Middle frontal gyrus (tissue), 1 donor: ENCODE results near the gene CREBL2.
"Not testable (repeated sequence)": the region's sequence is repeated elsewhere in the genome, so short reads cannot be mapped to it uniquely, and the experiment has no call there.

Source experiments
- DNase-seq: peaks from one replicate; pipeline ENCODE4 v3.0.0-alpha.2; 2015; ENCODE audit warnings: low spot score; ENCODE audit errors: extremely low spot score

Gene CREBL2

GRCh38 chr12:12635651-12636050, 24.0 kb downstream of the CREBL2 start:
- no peak for DNase-seq

DNA sequence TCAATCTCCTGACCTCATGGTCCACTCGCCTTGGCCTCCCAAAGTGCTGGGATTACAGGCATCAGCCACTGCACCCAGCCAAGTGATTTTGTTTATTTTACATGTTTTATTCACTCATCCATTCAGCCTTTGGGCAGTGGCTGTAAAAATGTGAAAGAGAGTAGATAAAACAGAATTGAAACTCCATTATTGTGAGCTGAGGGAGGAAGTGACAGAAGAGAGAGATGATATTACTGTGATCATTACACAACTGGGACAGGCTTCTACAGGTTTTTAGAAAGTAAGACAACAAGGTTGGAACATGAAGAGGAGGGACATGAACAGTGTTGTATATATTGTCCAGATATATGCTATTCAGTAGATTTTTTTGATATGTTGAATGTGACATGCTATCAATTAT, 25.0 kb downstream of the CREBL2 start:
- DNase-seq = no peak

GRCh38 chr12:12639995-12640394, 28.3 kb downstream of the CREBL2 start:
- DNase-seq = not testable (repeated sequence)

DNA sequence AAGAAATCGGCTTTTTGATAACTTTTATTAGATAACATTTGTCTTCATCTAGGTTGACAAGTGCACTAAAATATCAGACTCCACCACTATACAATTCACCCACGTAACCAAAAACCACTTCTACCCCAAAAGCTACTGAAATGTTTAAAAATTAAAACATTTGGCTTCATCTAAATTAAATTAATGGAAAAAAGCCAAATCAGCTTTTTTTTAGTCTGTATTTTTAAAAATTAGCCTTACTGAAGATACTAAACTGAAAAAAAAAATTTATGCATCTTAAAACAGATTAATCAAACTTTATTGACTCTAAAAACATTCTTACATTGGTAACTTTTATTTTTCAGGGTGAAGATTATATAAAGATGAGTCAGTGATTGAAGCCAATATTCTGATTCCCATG, 30.0 kb downstream of the CREBL2 start:
- no peak for DNase-seq

DNA sequence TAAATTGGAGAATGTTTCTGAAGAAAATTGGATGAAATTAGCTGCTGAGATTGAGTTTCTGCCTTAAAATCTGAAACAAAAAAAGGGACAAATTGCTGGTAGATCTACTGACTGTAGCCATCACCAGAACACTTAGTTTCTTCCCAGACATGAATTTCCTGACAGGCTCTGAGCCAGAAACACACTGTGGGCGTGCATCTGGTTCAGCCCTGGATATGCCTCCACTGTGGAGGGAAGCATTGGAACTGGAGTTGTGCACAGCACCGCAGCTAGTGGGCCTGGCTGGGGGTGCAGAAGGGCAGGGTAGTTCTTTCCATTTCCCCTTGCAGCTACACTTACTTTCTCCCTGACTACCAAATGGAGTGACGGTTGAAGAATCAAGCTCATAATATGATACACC, 31.2 kb downstream of the CREBL2 start:
- DNase-seq = peak; percentile 55

DNA sequence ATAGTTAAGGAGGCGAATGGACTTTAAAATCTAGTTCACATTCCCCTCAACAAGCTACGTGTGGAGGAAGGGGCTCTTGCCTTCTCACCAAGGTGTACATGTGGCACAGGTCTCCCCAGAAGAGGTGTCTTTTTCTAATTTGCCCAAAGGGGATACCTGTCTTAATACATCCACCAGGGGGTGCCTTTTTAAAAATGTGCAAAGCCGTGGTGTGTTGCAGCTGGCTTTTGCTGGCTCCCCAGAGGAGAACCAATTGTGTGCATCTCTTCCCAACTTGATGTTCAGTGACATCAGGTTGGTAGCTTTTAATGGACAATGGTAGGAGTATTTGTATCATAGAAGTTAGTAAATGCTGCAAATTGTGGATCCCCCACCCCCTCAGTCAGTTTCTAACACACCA, 33.8 kb downstream of the CREBL2 start:
- no peak for DNase-seq

DNA sequence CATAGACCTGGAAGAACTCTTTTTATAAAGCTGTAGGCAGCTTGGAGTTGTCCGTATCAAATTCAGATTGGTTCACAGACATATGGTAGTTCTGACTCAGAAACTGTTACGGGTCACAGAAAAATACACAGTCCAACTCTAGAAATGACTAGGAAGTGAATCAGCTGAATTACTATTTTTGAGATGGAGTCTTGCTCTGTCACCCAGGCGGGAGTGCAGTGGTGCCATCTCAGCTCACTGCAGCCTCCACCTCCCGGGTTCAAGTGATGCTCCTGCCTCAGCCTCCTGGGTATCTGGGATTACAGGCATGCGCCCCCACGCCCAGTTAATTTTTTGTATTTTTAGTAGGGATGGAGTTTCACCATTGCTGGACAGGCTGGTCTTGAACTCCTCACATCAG, 34.3 kb downstream of the CREBL2 start:
- DNase-seq = not testable (repeated sequence)

DNA sequence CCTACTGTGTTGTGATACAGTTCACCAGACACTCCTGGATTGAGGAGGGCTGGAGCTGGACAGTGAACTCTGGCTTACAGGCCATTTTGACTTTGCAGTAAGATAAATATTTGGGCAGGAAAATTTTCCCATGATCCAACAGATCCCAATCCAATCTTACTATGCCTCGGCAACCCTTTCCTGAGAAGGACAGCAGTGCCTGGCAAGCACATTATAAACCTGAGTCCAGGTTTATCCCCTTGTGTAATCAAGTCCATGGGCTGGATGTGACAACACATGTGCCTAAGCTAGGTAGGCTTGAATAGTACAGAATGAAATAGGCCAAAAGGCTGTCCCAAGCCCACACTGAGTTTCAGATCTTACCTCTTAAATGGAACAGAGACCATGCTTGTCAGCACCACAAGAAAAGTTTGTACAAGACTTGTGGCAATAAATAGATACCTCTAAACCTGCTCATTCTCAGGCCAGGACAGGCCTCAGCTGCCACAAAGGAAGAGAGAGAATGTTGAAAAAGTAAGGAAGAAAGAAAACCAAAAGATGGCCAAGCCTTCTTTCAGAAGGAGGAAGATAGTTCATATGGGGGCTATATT, 34.9 kb downstream of the CREBL2 start:
- DNase-seq = no peak

GRCh38 chr12:12648284-12648683, 36.6 kb downstream of the CREBL2 start:
- no peak for DNase-seq

DNA sequence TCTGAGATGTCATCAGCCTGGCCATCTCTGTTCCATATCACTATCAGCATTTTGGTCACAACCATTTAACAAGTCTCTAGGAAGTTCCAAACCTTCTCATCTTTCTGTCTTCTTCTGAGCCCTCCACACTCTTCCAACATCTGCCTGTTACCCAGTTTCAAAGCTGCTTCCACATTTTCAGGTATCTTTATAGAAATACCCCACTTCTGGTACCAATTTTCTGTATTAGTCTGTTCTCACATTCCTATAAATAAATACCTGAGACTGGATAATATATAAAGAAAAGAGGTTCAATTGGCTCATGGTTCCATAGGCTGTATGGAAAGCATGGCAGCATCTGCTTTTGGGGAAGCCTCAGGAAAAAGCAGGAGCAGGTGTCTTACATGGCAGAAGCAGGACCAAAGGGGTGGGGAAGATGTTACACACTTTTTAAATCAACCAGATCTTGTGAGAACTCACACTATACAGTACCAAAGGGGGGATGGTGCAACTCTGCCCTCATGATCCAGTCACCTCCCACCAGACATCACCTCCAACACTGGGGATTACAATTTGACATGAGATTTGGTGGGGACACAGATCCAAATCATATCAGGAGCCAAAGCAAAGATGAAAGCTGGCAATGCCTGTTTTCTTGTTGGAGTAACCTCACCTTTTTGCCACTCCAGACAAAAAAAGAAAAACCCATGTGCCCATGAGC, 37.4 kb downstream of the CREBL2 start:
- DNase-seq = no peak

DNA sequence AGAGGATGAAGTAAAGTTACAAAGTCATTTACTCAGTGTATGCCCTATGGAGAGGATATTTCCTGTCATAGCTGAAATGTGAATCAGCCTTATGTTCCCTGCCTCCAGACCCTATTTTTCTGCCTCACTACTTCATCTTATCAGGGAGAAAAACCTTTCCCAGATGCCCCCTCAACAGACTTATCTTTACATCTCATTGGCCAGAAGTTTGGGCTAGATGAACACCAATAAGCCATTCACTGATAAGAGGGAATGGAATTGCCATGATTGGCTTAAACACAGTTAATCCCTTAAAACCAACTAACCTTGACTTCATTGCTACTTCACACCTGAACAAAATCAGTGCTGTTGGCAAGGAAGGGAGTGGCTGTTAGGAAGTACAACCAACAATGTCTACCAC, 40.1 kb downstream of the CREBL2 start:
- DNase-seq = no peak

DNA sequence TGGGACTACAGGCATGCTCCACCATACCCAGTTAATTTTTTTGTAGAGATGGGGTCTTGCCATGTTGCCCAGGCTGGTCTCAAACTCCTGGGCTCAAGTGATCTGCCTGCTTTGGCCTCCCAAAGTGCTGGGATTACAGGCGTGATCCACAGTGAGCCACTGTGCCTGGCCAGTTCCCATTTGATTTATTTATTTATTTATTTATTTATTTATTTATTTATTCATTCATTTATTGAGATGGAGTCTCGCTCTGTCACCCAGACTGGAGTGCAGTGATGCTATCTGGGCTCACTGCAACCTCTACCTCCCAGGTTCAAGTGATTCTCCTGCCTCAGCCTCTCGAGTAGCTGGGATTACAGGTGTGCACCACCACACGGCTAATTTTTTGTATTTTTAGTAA, 41.0 kb downstream of the CREBL2 start:
- DNase-seq = not testable (repeated sequence)

DNA sequence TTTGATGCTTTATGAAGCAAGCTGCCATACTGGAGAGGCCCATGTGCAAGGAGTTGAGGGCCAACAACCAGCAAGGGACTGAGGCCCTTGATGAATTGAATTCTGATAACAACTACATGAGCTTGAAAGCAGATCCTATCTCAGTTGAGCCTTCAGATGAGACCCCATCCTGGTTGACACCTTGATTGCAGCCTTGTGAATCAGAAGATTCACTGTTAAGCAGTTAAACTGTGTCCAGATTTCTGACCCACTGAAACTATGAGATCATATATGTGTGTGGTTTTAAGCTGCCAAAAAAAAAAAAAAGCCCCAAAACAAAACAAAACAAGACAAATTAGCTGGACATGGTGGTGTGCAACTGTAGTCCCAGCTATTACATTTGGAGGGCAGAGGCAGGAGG, 42.2 kb downstream of the CREBL2 start:
- no peak for DNase-seq

GRCh38 chr12:12654691-12655460, 43.2 kb downstream of the CREBL2 start:
- DNase-seq = no peak

GRCh38 chr12:12660201-12660600, 48.5 kb downstream of the CREBL2 start:
- no peak for DNase-seq

DNA sequence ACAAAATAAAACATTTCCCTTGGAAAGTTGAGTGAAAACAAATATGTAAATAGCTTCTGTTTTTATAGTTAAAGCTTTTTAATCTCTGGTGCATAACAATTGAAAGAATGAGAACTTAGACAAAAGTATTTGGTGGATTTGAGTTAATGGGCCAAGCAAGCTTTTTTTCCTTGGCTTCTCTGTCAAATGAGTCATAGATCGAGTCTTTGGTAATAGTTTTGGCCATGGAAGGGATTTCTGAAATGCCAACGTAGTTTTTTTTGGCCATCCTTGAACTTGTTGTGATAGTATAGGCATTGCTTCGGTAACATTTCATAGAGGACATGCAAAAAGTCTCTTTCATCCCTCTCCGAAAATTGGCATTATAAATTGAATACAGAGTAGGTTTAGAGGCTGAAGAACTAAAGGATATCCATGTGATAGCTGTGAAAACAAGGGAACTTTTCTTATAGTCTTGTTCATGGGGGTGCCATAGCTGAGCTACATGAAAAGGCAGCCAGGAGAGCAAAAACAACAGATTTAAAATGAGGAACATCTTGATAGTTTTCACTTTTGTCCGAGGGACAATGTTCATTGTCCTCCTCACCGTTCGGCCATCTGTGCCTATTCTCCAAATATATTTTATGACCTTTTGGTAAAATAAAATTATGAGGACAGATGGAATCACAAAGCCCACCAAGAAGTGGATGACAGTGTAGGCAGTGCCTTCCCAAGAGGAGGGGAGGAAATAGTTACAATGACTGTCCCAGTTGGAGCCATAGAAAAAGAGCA, 49.6 kb downstream of the CREBL2 start:
- no peak for DNase-seq

DNA sequence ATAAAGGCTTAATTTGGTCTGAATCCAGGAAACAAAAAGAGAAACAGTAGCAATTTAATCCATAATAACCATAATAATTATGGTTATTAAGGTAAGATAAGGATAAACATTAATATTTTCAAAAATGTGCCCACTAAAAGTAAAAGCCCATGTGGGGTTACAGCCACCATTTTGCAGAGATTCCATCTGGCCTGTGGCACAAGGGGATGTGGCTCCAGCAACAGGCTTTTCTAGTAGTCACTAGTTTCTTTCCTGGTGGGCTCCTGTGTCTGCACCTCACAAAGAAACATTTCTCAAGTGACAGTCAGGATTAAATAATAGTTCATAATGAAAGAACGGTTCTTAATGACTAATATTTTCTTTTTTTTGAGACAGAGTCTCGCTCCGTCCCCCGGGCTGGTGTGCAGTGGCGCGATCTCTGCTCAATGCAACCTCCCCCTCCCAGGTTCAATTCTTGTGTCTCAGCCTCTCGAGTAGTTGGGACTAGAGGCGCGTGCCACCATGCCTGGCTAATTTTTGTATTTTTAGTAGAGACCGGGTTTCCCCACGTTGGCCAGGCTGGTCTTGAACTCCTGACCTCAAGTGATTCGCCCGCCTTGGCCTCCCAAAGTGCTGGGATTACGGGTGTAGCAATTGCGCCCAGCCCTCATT, 52.1 kb downstream of the CREBL2 start:
- no peak for DNase-seq

GRCh38 chr12:12665194-12665593, 53.5 kb downstream of the CREBL2 start:
- no peak for DNase-seq

DNA sequence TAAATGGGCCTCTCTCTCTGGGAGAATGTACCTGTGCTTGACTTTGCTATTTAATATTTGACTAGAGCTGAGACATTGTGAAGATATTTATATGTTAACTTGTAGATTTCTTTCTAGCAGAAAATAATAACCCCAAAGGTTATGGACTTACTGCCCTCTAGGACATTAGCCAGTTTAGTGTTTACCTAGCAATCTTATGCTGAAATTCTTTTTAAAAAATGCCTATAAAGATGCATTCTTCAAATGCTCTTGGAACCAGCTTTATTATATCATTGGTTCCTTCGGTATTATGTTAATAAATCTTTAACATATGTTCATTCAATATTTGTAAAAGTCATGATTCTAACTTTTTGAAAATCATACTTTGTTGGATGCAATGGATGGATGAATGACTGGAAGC, 56.3 kb downstream of the CREBL2 start:
- no peak for DNase-seq

DNA sequence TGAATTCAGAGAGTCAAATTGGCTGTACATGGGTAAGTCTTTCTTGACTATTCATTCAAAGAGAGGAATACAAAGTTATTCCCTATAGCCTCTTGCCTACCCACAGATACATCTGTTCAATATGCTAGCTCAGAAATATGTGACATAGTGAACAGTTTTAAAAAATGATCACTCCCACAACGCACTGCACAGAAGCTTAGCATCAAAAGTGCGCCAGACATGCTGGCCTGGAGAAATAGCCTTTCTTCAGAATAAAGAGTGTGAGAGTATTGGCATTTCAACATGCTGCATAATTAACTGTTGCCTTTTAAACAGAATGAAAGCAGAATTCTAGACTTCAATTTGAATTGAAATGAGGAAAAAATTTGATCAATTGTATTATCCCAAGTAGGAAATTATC, 57.3 kb downstream of the CREBL2 start:
- DNase-seq = no peak
